Left kidney (tissue), 2 donors: Measurements from ENCODE around the gene PNPLA7. TPM values are rescaled to one million over a fixed set of nuclear protein-coding genes. Genes with fewer than 3 reads are reported as not detected.

Experiments
- DNase-seq: peaks from one replicate; pipeline ENCODE4 v3.0.0-alpha.2; 2013
- polyA plus RNA-seq: library from polyadenylated mRNA; unstranded; fragments of 120-200 nt; gene quantifications from one replicate; pipeline ENCODE4 v1.2.1, GENCODE V29; 2013; ENCODE audit not compliant: insufficient read length

The PNPLA7 gene
- polyA plus RNA-seq, 1 donor: 3.7 TPM

- no peak for DNase-seq
Measured at GRCh38 chr9:137462396-137462985, 87.7 kb downstream of the PNPLA7 start.

GRCh38 chr9:137461663-137462395, 88.4 kb downstream of the PNPLA7 start:
- no peak for DNase-seq

GRCh38 chr9:137461316-137461662, 88.9 kb downstream of the PNPLA7 start:
- no peak for DNase-seq

- no peak for DNase-seq
Measured at GRCh38 chr9:137460363-137461315, 89.6 kb downstream of the PNPLA7 start.

GRCh38 chr9:137459601-137460362, 90.4 kb downstream of the PNPLA7 start:
- no peak for DNase-seq

GRCh38 chr9:137459152-137459600, 91.0 kb downstream of the PNPLA7 start, which contains the start of gene NSMF:
NSMF (minus strand) TSS chr9:137459334; CDS start chr9:137459102, 232 bp downstream.
- DNase-seq: peak; percentile 90

- no peak for DNase-seq
Measured at GRCh38 chr9:137458194-137459151, 91.7 kb downstream of the PNPLA7 start.

GRCh38 chr9:137457406-137458193, 92.6 kb downstream of the PNPLA7 start:
- no peak for DNase-seq

GRCh38 chr9:137456864-137457405, 93.3 kb downstream of the PNPLA7 start:
- DNase-seq: no peak

GRCh38 chr9:137456061-137456863, 93.9 kb downstream of the PNPLA7 start:
- no peak for DNase-seq

- no peak for DNase-seq
Measured at GRCh38 chr9:137455359-137455991, 94.7 kb downstream of the PNPLA7 start.

- no peak for DNase-seq
Measured at GRCh38 chr9:137454597-137455358, 95.4 kb downstream of the PNPLA7 start.

GRCh38 chr9:137454145-137454596, 96.0 kb downstream of the PNPLA7 start:
- DNase-seq: no peak

- DNase-seq: peak; percentile 73
Measured at GRCh38 chr9:137453643-137454081, 96.5 kb downstream of the PNPLA7 start.

GRCh38 chr9:137452761-137453642, 97.2 kb downstream of the PNPLA7 start:
- no peak for DNase-seq
